Prostate gland (tissue), 2 donors: ENCODE results near the gene DEFB129.

Experiments used
- CTCF ChIP-seq, 4 experiments: fragments of 200-600 bp in 2 of 4; fragments of 450-650 bp in 2 of 4; sonication (generic) in 2 of 4; IDR thresholded peaks; 1 replicate in 3 of 4; 2 replicates in 1 of 4; pipeline ENCODE4 v1.5.1; 2016 to 2019; ENCODE audit warnings: antibody characterized with exemption in 4 of 4, mild to moderate bottlenecking in 2 of 4, moderate library complexity in 2 of 4
- POLR2A ChIP-seq: fragments of 450-650 bp; IDR thresholded peaks from one replicate; pipeline ENCODE4 v1.6.1; 2016; ENCODE audit warnings: antibody characterized with exemption, mild to moderate bottlenecking

- TF ChIP-seq CTCF (IDR thresholded peaks at IDR 0.05): no peak
- no peak for TF ChIP-seq POLR2A
Observed at GRCh38 chr20:215796-216195, 11.3 kb upstream of the DEFB129 start.
